Uterus (tissue), 4 donors: ENCODE measurements around the gene ATP11A. TPM values are rescaled to one million over a fixed set of nuclear protein-coding genes. Genes with fewer than 3 reads are reported as not detected.

Source experiments
- DNase-seq, 2 donors: peaks; one replicate each; pipeline ENCODE4 v3.0.0-alpha.2; 2019 to 2020
- H3K27ac ChIP-seq, 2 donors: fragments of 200-600 bp; sonication (generic); 1 replicate in 1 of 2; 2 replicates in 1 of 2; pipeline ENCODE4 v1.5.1; 2016 to 2018
- H3K27me3 ChIP-seq, 2 donors: fragments of 200-600 bp; sonication (generic); one replicate each; pipeline ENCODE4 v1.5.1; 2018 to 2019; ENCODE audit warnings: control low read depth in 1 of 2
- H3K36me3 ChIP-seq, 2 donors: fragments of 200-600 bp; sonication (generic); one replicate each; pipeline ENCODE4 v1.5.1; 2019; ENCODE audit warnings: control low read depth in 1 of 2
- H3K4me1 ChIP-seq, 2 donors: fragments of 200-600 bp; sonication (generic); one replicate each; pipeline ENCODE4 v1.5.1; 2018 to 2019; ENCODE audit warnings: control low read depth in 1 of 2
- H3K4me3 ChIP-seq, 2 donors: fragments of 200-600 bp; sonication (generic); 1 replicate in 1 of 2; 2 replicates in 1 of 2; pipeline ENCODE4 v1.5.1; 2018 to 2019; ENCODE audit warnings: mild to moderate bottlenecking in 1 of 2
- H3K9me3 ChIP-seq, 2 donors: fragments of 200-600 bp; sonication (generic); one replicate each; pipeline ENCODE4 v1.5.1; 2019; ENCODE audit warnings: control low read depth in 1 of 2
- POLR2A ChIP-seq, 2 donors: fragments of 450-650 bp; IDR thresholded peaks; one replicate each; pipeline ENCODE4 v1.6.1; 2016; ENCODE audit warnings: antibody characterized with exemption in 2 of 2, mild to moderate bottlenecking in 1 of 2, moderate library complexity in 1 of 2
- intact Hi-C: fragments of 100-400 bp; cut with DNase I; formaldehyde crosslinking; loops from one replicate; pipeline ENCODE4 v1.15.1; 2023; ENCODE audit warnings: low total_unique reads
- total RNA-seq, 4 donors: library from RNA; depleted of rRNA in 3 of 4; stranded (reverse); fragments of >200 nt in 3 of 4; gene quantifications; one replicate each; pipeline versions ENCODE4 v1.1.0 to v1.2.4, GENCODE V29; 2014 to 2023
- TF ChIP-seq, protein P1 (sequence below), 4 experiments: fragments of 200-600 bp in 2 of 4; fragments of 450-650 bp in 2 of 4; sonication (generic) in 2 of 4; IDR thresholded peaks; one replicate each; pipeline ENCODE4 v1.5.1; 2016 to 2019; ENCODE audit warnings: antibody characterized with exemption in 4 of 4, mild to moderate bottlenecking in 2 of 4, moderate library complexity in 1 of 4
- donor health status: DM: yes; HTN: yes; CAD: no.

Gene ATP11A
- total RNA-seq, 4 donors from 2014 or later = 12.8 to 149 (median 22.8) TPM

DNA sequence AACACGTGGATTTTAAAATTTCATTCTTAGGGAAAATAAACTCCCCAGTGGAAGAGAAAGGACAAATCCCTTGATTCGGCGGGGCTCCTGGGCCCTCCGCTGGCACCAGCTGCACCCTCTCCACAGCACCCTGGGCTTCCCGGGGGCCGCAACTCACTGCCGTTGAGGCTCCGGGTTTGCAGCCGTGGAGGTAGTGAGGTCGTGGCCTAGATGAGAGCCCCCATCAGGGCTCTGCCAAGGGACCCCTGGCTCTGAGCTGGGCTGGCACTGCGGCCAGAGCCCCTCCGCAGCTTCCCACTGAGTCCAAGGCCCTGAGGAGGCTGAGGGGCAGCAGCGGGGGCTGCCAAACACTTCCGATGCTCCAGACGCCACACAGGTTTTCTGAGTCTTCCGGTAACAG is 145.5 kb downstream of the ATP11A start:
- Histone ChIP-seq H3K4me1 (no peaks in the 10 kb centered on the region), H3K36me3 (no peaks in the 10 kb centered on the region), H3K4me3 (no peak overlapping the region), H3K9me3 (no peaks in the 10 kb centered on the region), H3K27ac (no peak overlapping the region), H3K27me3 (no peaks in the 10 kb centered on the region)
- TF ChIP-seq, protein P1, sequence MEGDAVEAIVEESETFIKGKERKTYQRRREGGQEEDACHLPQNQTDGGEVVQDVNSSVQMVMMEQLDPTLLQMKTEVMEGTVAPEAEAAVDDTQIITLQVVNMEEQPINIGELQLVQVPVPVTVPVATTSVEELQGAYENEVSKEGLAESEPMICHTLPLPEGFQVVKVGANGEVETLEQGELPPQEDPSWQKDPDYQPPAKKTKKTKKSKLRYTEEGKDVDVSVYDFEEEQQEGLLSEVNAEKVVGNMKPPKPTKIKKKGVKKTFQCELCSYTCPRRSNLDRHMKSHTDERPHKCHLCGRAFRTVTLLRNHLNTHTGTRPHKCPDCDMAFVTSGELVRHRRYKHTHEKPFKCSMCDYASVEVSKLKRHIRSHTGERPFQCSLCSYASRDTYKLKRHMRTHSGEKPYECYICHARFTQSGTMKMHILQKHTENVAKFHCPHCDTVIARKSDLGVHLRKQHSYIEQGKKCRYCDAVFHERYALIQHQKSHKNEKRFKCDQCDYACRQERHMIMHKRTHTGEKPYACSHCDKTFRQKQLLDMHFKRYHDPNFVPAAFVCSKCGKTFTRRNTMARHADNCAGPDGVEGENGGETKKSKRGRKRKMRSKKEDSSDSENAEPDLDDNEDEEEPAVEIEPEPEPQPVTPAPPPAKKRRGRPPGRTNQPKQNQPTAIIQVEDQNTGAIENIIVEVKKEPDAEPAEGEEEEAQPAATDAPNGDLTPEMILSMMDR (IDR thresholded peaks at IDR 0.05) = no peak
- no peak for TF ChIP-seq POLR2A (IDR thresholded peaks at IDR 0.05)
- intact Hi-C loops = no loop called here
- no peak for DNase-seq

DNA sequence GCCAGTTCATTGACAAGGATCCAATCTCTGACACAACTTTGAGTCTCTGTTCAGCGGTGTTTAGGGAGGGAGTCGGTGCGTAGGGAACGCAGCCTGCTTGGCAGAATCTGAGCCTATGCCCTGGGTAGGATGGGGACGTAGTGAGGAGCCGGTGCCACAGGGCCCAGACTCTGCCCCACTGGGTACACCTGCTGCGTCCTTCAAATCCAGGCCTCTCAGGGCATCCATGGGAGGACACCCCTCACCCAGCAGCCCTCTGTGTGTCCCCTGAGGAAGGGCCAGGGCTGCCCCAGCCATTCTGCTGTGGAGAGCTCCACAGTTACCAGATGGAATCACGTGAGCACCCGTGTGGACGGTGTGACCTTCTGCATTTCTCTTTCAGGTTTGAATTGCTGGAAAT is 146.0 kb downstream of the ATP11A start:
- Histone ChIP-seq H3K27ac (no peak overlapping the region), H3K4me3 (no peak overlapping the region), H3K4me1 (no peaks in the 10 kb centered on the region), H3K27me3 (no peaks in the 10 kb centered on the region), H3K9me3 (no peaks in the 10 kb centered on the region), H3K36me3 (no peaks in the 10 kb centered on the region)
- intact Hi-C loops = no loop called here
- TF ChIP-seq, protein P1 (IDR thresholded peaks at IDR 0.05) = no peak
- TF ChIP-seq POLR2A (IDR thresholded peaks at IDR 0.05) = no peak
- DNase-seq = no peak

DNA sequence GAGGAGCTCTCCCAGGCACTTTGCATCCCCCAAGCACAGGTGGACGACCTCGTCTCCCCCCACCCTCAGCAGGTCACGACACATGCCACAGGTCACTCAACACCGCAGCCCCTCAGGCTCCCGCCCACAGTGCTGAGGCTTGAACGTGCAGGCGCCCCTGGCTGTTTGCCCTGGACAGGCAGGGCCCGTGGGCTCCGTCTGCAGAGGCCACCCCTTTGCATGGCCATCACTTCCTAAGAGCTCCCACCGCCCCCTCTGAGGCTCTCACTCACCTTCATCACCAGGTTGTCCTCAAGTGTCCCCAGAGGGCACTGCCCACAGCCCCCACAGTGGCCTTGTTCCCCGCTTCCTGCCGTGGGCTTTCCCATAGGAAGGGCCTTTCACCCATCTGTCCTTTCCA is 147.1 kb downstream of the ATP11A start:
- peaks cover 0 to 3% of the 10 kb centered on the region in 2 donors for H3K4me1 ChIP-seq
- intact Hi-C loops = no loop called here
- TF ChIP-seq POLR2A (IDR thresholded peaks at IDR 0.05) = no peak
- TF ChIP-seq, protein P1 (IDR thresholded peaks at IDR 0.05) = no peak
- no peak for DNase-seq
- H3K4me3 ChIP-seq = no peak overlapping the region
- H3K36me3 ChIP-seq = no peaks in the 10 kb centered on the region
- no peaks in the 10 kb centered on the region for H3K27me3 ChIP-seq
- no peaks in the 10 kb centered on the region for H3K9me3 ChIP-seq
- H3K27ac ChIP-seq = no peak overlapping the region

- Histone ChIP-seq H3K36me3 (no peaks in the 10 kb centered on the region), H3K9me3 (no peaks in the 10 kb centered on the region), H3K27me3 (no peaks in the 10 kb centered on the region), H3K4me1 (peaks cover 0 to 4% of the 10 kb centered on the region in 2 donors), H3K4me3 (no peak overlapping the region), H3K27ac (no peak overlapping the region)
- intact Hi-C loops = no loop called here
- TF ChIP-seq, protein P1 (IDR thresholded peaks at IDR 0.05) = no peak
- TF ChIP-seq POLR2A (IDR thresholded peaks at IDR 0.05) = no peak
- no peak for DNase-seq
Observed at GRCh38 chr13:112837371-112838037, 147.7 kb downstream of the ATP11A start.

DNA sequence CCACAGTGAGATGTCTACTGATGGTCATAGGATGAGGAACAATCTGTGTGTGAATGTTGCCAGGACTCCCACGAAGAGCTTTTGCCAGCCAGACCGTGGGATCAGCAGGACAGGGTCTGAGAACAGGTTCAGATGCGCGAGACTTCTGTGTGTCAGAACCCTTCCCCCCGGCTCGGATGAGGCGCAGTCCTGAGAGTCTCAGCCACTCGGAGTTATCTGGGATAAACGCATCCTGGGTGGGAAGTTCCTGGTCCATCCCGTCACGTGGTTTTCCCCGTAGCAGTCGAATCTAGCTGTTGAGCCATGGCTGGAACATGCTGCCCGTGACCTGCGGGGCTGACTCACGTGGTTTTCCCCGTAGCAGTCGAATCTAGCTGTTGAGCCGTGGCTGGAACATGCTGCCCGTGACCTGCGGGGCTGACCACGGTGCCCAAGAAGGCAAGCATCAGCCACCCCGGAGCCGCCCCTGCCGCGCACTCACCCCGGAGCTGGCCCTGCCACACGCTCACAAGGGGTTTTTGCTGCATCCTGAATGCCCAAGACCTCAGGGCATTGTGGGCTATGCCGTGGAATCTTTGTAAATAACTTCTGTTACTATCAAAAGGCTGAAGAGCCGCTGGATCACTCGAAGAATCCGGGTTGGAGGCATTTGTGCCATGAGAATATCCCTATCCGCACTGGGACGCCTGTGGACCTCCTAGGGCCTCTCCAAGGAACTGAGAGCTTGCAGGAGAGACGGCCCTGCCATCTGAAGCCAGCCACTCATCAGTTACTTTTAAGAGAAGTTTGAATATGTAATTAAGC is 148.4 kb downstream of the ATP11A start:
- DNase-seq = peak in 1 of 2 donors; percentile 12
- H3K27me3 ChIP-seq = no peaks in the 10 kb centered on the region
- no peak overlapping the region for H3K27ac ChIP-seq
- peaks cover 0 to 4% of the 10 kb centered on the region in 2 donors for H3K4me1 ChIP-seq
- H3K4me3 ChIP-seq = no peak overlapping the region
- TF ChIP-seq, protein P1 (IDR thresholded peaks at IDR 0.05) = no peak
- no peak for TF ChIP-seq POLR2A (IDR thresholded peaks at IDR 0.05)
- intact Hi-C loops = no loop called here
- H3K36me3 ChIP-seq = no peaks in the 10 kb centered on the region
- no peaks in the 10 kb centered on the region for H3K9me3 ChIP-seq
